NCI-H446 treated with DMSO at 0.1 percent for 48 hours (cell line): ENCODE results near the gene SCIN.
"Not testable (repeated sequence)": the region's sequence is repeated elsewhere in the genome, so short reads cannot be mapped to it uniquely, and the experiment has no call there.

ENCODE experiments used
- DNase-seq: peaks from one replicate; lab custom pipeline; 2025; lab: John Stamatoyannopoulos, UW

Gene SCIN

DNA sequence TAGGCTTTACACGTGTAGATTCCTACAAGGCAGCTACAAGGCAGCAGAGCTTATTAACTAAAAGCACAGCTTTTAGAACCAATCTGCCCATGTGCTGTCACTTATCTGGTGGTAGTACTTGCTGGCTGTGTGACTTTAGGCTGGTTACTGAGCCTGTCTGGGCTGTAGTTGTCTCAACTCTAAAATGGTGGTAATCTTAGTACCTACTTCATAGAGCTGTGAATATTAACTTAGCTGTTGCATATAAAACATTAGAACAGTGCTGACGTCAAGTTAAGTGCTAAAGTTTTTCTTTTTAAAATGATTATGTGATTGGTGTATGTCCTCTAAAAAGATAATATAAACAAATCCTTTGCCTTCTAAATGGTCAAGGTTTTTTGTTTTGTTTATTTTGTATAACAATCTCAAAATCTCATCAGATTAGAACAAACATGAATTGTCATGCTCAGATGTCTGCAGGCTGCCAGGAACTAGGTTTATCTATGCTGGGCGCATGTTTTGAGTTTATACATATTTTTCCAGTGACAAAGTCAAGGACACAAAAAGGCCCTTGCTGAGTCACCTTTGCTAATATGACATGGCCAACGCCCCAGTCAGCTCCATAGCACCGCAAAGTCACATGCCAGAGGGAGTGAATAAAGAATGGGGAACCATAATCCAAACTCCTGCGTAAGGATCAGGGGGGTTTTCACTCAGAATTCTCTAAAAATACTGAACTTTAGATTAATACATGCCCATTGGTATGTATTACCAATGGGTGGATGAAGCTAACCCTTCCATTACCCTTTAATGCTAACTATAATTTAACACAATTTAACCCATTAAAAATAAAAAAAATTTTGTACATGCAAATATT is 77.1 kb downstream of the SCIN start:
- no peak for DNase-seq

DNA sequence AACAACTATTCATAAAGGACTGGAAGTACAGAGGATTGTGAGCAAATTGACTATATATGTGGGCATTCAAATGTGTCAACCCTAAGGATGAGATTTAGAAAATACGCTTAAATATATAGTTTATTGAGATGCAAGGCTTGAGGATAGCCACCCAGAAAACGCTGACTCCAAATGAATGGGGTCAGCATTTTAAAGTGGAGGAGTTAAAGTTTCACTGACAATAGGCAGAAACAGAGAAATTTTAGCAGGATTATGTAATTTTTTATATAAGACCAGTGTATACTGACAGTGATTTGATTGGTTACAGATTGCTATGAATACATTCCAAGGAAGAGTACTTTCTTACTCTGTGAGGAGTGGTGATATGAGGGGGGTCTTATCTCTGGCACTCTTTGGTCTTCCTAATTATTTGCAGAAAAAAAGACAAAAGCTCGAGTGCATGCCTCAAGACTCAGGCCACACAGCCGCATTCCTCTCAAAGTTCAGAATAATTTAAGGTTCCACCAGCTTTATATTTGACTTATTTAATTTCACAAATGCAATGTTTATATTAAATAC is 78.3 kb downstream of the SCIN start:
- DNase-seq, result no peak

DNA sequence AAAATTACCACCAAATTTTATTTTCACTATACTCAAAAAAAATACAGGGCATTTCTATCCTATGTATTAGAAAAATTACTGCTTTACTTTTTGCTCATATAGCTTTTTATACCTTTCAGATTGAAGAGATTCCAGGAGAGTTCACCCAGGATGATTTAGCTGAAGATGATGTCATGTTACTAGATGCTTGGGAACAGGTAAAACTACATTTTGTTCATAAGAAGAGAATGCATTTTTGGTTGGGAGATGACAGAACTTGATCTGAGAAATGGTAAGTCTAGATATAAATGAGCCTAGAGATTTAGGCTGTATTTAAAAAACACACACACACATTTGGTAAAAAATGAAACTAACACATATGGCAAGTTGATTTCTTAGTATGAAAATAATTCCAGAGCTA is 78.8 kb downstream of the SCIN start:
- no peak for DNase-seq

DNA sequence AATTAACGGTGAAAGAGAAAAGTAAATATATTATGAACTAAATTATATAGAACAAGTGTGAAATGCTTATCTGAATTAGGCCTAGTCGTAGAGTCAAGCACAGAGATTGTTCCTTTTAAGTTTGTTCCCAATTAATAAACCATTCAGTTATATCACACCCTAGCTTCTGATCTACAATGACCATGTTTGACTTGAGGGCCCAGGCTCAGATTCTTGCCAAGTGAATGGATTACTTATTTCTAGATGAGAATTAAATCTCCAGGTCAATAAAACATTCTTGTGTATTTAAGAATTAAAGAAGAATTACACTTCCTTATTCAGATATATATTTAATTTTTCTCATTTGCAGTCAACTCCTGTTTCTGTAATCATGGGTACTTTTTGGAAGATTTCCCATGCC is 79.6 kb downstream of the SCIN start:
- no peak for DNase-seq

DNA sequence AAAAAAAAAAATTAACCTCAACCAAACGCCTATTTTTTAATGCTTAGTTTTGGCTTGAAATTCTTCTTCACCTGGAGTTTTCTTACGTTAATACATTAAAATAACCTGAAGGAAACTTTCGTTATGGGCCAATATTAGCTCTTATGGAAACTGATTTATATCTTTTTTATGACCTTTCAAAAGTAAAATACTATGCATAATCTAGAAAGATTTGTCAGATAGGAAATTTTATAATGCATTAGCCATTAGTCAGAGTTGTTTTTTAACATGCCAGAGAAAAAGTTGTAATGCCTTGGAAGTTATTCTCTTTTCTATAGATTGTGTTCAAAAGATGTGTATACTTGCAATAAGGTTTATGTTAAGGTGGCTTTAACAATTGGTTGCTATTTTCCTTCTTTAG is 82.6 kb downstream of the SCIN start:
- DNase-seq, result no peak

DNA sequence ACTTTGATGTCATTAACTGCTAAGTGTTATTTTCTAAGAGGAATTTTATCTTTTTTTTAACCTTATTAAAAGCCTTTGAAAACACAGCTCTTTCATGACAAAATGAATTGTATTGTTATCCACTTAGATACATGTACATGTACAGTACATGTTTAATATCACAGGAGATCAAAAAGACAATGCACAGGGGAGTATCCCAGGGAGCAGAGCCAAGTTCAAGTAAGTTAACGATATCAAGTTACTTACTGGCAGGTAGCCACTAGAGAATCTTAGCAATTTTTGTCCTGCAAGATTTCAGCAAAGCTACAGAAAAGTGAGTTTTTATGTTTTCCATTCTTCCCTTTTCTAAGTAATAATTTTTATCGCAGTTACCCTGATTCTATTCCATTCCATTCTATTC is 83.0 kb downstream of the SCIN start:
- DNase-seq, result no peak

DNA sequence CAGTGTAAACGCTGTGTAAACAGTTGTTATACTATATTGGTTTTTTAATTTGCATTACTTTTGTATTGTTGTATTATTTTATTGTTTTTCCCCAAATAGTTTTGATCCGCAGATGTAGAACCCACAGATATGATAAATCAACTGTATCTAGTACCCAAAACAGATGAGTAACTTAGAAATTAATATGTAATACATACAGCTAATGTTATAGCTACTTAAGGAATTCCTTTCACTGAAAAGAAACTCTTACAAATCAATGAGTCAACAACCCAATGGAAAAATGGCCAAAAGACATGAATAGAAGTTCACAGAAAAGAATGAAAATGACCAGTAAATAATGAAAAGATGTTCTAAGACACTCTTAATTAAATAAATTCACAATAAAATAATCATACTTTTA is 84.6 kb downstream of the SCIN start:
- no peak for DNase-seq

DNA sequence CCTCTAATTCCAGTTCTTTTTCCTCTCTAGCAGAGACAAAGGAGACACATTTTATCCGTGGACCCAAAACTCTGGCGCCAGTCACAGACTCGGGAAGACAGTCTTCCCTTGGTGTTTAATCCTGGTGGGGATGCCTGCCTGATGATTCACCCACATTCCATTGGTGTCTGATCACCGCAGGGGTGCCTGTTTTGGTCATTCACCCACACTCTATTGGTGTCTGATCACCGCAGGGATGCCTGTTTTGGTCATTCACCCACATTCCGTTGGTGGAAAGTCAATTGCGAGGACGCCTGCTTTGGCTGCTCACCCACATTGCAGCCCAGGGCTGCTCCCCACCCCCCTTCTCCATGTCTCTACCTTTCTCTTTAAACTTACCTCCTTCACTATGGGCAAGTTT is 89.9 kb downstream of the SCIN start:
- not testable (repeated sequence) for DNase-seq

DNA sequence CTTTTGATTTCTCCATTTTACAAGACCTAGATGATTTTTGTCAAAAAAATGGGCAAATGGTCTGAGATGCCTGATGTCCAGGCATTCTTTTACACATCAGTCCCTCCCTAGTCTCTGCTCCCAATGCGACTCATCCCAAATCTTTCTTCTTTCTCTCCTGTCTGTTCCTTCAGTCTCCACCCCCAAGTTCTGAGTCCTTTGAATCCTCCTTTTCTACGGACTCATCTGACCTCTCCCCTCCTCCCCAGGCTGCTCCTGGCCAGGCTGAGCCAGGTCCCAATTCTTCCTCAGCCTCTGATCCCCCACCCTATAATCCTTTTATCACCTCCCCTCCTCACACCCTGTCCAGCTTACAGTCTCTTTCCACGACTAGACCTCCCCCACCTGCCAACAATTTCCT is 90.5 kb downstream of the SCIN start:
- DNase-seq, result not testable (repeated sequence)

DNA sequence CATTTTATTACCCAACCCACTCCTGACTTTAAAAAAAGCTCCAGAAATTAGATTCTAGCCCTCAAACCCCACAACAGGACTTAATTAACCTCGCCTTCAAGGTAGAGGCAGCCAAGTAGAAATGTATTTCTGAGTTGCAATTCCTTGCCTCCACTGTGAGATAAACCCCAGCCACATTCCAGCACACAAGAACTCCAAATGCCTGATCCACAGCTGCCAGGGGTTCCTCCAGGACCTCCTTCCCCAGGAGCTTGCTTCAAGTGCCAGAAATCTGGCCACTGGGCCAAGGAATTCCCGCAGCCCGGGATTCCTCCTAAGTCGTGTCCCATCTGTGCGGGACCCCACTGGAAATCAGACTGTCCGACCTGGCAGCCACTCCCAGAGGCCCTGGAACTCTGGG is 91.1 kb downstream of the SCIN start:
- no peak for DNase-seq

DNA sequence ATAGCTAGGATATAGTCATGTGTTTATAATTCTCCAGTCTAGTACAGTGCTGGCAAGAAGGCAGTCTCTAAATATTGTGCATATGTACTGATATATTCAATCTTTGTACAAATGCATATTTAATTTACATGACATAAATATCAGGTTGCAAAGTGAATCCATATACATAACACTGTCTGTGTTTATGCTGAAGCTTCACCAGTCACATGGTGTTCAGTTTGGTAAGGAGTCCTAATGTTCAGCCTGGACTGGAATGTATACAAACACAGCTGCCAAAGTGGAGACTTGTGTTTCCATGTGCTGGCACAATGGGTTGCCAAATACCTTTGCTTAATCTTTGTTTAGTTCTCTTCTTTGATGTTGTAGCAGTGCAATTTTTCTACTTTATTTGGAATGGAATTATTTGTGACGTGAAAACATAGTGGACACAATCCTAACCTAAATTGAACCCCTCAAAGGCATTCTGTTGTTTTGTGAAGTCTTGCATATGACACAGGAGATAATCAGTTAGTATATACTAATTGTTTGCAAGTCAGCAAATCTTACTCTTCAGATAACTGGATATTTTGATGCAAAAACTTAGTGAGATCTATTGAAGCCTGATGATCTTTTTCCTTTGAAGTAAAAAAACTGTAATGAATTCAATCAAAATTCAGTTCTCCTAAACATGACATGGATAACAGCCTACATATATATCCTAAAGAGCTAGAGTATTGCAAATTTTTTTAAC is 99.6 kb downstream of the SCIN start:
- no peak for DNase-seq

DNA sequence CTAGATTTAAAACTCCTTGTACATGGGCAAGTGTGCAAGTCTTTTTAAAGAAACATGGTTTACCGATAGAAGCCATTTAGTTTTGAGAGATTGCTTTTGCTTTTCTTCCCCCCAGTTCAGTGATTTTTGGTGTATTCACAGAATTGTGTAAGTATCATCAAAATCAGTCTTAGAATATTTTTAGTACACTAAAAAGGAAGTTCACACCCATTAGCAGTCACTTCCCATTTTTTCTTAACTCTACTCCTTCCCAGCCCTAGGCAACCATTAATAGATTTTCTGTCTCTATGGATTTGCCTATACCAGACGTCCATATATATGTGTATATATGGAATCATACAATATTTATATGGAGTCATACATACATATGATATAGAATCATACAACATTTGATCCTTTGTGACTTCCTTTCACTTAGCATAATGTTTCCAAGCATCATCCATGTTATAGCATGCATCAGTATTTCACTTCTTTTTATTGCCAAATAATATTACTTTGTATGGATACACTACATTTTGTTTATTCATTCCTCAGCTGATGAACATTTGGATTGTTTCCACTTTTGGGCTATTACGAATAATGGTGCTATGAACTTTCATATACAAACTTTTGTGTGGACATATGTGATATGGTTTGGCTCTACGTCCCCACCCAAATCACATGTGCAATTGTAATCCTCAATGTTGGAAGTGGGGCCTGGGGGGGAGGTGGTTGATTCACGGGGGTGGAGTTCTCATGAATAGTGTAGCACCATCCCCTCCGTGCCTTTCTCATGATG is 100.4 kb downstream of the SCIN start:
- DNase-seq, result no peak

DNA sequence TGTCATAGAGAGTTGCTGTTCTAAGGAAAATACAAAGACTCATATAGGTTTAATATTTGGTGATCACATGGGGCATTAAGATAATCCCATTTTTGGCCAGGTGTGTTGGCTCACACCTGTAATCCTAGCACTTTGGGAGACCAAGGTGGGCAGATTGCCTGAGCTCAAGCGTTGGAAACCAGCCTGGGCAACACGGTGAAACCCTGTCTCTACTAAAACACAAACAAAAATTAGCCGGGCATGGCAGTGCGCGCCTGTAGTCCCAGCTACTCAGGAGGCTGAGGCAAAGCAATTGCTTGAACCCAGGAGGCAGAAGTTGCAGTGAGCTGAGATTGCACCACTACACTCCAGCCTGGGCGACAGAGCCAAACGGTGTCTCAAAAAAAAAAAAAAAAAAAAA is 102.9 kb downstream of the SCIN start:
- not testable (repeated sequence) for DNase-seq

DNA sequence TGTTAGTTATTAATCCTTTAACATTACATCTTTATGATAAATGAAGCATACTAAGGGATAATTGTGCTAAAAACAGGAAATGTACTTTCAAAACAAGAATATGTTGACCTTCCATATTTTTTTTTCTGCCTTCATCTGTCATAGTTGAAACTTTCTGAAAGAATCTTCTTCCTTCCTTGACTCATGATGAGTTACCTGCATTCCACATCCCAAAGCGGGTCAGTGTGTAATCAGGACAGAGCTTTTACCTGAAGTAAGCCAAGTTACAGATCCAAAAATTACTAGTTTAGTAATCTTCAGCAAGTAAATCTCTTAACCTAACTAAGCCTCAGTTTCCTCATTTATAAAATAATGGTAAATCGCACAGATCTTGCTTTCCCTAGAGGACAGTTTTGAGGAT is 103.5 kb downstream of the SCIN start:
- DNase-seq, result no peak

DNA sequence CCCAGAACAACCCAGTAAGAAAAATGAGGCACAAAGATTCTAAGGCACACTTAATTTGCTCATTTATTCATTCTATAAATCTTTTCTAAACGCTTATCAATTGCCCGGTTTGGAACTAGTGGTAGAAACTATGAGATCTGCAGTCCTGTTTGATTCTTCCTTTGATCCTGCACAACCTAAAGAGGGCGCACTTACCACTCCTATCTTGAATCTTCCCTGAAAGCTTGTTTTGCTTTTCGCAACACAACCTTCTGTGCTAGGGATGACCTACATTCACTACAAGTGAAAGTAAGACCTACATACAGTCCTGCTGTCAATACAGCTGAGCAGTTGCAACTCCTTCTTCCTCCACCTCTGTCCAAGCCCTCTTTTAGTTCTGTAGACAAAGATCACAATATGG is 104.3 kb downstream of the SCIN start:
- DNase-seq, result no peak

DNA sequence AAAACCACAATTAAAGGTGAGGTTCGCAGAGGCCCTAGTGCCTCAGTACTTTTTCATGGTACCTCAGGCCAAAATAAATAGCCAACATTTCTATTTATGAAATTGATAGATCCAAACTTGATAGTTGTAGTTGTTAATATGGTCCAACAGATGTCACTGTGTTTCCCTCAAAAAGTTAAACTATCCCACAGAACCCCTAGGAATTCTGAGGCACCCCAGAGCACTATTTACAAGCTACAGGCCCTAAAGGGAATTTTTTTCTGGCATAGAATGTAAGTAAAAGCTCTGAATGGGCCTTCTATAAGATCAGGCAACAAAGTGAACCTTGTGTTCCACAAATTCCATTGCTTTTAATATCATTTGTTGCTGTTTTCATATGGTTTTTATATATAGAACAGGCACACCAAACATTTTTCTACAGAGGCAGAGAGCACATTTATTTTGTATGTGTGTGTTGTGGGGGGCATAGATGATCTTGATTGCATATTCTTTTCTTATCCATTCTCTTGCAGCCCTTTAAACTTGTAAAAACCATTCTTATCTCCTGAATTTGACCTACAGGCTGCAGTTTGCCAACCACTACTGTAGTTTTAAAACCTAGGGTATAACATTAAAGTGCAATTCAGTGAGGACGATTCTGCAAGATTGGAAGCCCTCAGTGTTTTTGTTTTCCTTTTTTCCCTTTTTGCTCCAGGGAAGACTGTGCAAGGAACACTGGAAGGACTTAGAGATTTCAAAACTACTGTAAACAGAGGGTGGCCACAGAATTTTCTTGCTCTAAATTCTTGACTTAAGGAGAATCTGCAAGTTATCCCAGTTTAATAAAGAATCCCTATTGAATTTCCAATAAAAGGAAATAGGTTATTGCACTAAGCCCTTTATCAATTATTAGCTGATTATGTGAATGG is 113.4 kb downstream of the SCIN start:
- DNase-seq, result no peak

DNA sequence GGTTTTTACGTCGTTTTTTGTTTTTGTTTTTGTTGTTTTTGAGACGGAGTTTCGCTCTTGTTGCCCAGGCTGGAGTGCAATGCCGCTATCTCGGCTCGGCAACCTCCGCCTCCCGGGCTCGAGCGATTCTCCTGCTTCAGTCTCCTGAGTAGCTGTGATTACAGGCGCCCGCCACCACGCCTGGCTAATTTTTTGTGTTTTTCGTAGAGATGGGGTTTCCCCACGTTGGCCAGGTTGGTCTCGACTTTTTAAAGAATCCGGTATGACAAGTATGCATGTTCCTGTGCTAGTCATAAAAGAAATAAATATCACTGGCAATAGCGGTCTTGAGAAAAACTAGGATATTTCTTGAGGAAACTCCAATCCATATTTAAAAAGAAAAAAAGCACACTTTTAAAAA is 114.2 kb downstream of the SCIN start:
- DNase-seq, result no peak

DNA sequence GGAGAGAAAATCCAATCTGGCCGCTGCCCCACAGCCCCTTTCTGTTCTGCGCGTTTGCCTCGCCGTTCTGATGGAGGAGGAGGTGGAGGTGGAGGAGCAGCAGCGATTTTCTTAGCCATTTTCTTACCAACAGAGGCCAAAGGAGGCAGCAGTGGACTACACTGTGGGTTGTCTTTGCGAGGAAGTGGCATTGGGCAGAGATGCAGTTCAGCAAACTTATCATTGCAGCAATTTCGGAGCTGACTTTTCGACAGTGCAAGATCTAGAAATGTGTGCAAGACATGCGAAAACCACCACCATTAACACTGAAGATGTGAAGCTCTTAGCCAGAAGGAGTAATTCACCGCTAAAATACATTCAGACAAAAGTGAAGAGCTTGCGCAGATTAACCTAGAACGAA is 115.0 kb downstream of the SCIN start:
- no peak for DNase-seq

DNA sequence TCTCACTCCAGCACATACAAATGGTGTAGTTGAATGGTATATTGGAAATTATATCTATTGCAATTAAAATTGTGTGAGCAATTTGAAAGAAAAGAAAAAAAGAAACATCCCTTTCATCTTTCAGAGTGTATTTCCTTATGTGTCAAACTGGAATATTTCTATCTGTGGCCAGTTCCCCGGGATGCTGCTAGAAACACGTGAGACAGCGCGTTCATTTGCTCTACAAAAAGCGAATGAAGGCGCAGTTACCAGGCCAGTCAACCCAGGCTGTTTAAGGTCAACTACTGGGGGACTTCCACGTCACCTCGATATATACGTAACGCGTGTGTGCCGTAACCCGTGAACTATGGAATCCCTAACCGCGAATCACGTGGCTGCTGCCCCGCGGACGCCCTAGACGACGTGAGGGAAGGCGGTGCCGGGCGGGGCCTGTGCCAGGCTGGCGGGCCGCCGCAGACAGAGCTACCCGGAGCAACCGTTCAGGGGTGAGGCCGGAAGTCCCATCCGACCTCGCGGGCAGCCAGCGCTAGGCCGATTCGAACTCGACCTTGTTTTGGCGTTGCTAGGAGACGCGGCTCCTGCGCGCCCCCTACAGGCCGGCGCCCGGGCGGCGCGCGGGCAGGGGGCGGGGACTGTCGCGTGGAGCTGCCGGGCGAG is 115.8 kb downstream of the SCIN start:
- DNase-seq, result peak; percentile 77

DNA sequence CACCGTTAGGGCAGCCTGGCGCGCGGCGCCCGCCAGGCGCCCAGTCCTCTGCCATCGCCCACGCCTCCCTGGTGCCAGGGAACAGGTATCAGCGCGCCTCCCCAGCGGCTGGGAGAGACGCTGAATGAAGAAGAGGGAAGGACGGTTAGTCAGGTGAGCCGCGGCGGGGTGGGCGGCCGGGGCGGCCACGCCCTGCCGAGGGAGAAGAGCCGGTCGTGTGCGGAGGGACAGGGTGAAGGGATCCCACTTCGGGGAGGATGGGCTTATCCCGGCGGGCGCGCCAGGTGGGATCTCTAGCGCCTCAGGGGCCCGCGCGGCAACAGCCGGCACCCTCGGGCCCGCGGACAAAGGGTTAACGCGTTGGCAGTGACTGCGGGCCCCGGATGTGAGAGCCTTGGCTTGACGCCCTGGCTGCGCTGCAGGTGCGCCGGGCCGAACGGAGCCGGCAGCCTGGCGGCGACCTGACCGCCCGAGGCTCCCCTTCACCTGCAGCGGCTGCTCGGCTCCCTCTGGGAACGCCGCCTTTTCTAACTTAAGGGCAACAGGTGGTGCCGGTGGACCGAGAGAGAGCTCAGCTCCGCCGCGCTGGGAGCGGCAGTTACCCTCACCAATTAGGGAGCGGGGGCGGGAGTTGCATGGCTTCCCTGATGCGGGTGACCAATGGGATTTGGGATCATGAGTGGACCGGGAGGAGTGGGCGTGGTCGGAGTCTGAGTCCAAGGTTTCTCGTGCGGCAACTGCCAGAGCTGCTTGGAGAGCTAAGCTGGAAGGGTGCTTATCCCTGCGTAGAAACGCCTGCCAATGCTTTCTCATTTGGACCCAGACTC is 116.6 kb downstream of the SCIN start, which contains the start of gene ARL4A:
Gene ARL4A (plus strand): TSS at position 743 of the 827 bp plus-strand sequence. CDS start 622 bp downstream, outside the sequence.
- peak; percentile 95 for DNase-seq
